NCI-H1048 (cell line): ENCODE measurements around the gene ITGAX.

Experiments used
- DNase-seq: peaks from one replicate; lab custom pipeline; 2025; lab: John Stamatoyannopoulos, UW

Gene ITGAX

DNA sequence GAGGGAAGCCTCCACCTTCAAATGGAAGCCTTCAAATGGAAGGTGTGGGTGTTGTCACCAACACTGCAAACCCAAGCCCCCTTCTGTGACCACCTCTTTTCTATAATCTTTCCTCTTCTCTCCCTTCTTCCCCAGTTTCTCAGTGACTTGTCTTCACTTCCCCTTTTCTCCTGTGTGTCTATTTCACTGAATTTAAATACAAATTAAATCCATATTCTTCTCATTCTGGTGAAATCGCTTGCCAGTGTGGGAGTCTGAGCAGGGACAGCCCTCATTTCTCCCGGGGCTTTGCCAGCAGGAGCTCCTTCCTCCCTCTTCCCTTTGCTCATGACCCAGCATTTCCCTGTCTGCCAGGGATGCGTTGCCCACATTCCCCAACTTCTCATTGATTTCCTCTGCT is 6.4 kb upstream of the ITGAX start:
- DNase-seq: no peak

GRCh38 chr16:31350275-31351005 is 4.5 kb upstream of the ITGAX start:
- no peak for DNase-seq

DNA sequence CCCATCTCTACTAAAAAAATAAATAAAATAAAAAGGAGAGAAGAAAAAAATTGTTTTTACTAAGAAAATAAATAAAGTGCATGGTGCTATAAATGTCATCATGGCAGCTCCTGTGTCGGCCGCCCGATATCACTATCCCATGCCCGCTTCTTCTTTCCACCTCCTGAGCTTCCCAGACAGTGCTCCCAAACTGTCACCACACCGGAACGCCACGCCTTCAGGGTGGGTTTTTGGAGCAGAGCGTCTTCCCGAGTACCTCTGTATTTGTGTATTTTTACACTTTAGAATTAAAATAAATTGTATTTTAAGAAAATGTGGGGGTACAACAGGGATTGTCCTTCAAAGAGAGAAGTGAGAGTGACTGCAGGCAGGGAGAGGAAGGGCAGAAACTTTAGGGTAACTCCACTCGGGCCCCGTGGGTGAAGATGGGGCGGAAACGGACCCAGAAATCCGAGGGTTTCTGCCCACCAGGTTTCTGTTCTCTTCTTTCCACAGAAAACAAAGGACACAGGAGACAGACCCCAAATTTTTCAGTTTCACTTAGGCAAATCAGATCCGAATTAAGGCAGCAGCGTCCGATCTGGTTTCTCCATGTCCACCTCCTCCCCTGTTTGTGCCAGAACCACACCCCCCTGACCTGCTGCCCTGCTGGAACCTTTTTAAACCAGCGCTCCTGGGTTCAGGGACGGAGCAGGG is 3.6 kb upstream of the ITGAX start:
- DNase-seq: no peak

GRCh38 chr16:31351942-31352325 is 3.0 kb upstream of the ITGAX start:
- DNase-seq: no peak

GRCh38 chr16:31352376-31353115 is 2.4 kb upstream of the ITGAX start:
- no peak for DNase-seq

GRCh38 chr16:31355431-31356100 is 590 bp downstream of the ITGAX start:
- no peak for DNase-seq

DNA sequence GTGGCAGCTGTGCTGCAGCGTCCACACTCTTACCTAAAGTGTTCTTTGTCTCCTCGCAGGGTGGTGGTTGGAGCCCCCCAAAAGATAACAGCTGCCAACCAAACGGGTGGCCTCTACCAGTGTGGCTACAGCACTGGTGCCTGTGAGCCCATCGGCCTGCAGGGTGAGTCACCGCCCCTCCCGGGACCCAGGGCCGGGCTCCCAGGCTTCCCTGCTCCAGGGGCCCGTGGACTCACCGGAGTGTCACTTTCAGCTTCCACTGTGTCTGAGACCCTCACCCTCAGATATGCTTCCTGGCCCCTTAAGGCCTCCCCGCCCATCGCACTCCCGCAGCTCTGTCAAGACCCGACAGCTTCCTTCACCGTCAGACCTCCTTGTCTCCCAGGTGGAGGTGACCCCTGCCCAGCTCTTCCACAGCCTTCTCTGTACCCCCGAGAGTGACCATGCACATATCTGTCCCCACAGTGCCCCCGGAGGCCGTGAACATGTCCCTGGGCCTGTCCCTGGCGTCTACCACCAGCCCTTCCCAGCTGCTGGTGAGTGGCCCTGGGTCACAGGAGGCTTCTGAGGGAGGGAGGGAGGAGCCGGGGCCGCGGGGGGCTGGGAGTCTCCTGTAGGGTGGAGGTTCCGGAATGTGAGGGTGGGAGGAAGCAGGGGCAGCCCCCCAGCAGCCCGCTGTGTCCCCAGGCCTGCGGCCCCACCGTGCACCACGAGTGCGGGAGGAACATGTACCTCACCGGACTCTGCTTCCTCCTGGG is 1.8 kb downstream of the ITGAX start:
- DNase-seq: no peak

DNA sequence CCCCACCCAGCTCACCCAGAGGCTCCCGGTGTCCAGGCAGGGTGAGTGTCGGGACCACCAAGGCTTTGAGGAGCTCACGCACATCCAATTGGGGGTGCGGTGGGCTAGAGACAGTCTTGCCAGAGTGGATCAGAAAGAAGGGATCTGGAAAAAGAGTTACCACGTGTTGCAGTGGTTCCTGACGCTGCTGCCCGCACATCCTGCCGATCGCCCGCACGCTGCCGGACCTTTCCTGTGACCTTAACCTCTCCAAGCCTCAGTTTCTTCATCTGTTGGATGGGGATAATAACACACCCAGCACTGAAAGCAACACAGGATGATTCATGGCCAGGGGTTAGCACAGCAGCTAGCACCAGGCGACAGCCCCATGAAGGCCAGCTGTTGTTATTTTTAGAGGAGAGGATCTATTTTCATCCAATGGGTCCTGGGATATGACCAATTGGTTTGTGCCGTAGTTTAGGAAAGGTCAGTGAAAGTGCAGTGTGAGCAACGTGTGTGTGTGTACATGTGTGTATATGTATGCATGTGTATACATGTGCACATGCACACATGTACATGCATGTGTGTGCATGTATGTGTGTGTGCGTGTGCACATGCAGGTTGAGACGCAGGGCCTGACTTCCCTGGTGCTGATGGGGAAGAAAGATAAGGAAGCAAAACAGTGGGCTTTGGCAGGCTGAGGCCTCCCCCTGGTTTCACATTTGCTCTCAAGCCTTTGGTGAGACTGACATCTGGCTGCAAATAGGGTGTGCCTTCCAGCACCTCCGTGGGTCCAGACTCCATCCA is 2.5 kb downstream of the ITGAX start:
- DNase-seq: no peak

GRCh38 chr16:31360251-31360650 is 5.3 kb downstream of the ITGAX start:
- DNase-seq: no peak

DNA sequence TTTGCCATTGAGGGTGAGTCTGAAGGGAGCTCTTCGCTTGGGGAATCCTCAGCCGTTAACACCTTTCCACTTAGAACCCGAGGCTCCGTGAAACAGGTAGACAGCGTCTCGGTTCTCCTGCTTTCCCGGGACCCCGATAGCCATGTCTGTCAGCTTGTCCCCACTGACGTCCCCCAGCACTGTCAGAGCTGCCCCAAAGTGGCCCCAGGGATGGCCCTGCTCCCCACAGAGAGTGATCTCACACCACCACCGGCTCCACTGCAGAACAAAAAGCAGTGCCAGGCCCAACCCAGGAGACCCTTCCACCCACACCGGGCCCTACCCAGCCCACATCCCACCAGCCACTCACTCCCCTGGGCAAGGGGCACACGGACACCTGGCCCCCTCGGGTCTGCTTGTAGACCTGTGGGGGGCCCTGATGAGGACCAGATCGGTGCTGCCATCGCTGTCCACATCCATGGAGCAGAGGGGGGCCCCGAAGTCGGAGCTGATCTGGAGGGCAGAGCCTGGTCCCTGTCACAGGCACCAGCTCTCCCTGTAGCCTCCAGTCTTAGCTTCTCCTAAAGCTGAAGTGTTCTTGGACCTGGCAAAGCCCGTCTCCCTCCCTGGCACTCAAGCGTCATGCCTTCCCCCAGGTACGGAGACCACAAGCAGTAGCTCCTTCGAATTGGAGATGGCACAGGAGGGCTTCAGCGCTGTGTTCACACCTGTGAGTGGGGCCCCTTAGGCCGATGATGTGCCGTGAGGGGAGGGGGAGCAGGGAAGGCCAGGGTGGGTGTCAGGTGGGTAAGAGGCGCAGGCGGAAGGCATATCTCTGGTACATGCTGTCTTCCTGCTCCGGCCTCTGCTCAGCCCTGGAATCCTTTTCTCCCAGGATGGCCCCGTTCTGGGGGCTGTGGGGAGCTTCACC is 6.5 kb downstream of the ITGAX start:
- DNase-seq: no peak

- no peak for DNase-seq
These were observed 7.8 kb downstream of the ITGAX start for GRCh38 chr16:31362476-31363405.

DNA sequence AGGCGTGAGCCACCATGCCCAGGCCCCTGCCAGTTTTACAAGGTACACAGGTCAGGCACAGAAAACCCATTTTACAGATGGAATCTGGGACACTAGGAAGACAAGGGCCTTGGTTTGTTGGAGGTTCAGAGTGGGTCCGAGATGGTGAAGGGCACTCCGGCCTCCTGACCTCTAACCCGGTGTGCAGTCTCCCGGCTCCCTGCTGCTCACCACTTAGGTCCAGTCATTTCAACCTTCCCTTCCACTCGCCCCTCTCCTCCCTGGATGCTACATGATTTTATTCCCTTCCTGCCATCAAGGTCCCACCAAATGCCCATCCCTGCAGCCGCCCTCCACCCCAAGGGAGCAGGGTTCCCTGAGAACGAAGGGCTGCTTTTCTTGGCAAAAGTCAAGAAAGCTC is 8.7 kb downstream of the ITGAX start:
- DNase-seq: no peak

- no peak for DNase-seq
These were observed 9.4 kb downstream of the ITGAX start for GRCh38 chr16:31364421-31364820.

- no peak for DNase-seq
These were observed 10.3 kb downstream of the ITGAX start for GRCh38 chr16:31365131-31365865.

GRCh38 chr16:31367853-31368252 is 12.9 kb downstream of the ITGAX start:
- DNase-seq: no peak

- no peak for DNase-seq
These were observed 16.0 kb downstream of the ITGAX start for GRCh38 chr16:31371008-31371407.

- DNase-seq: no peak
These were observed 16.9 kb downstream of the ITGAX start for GRCh38 chr16:31371619-31372484.
